Gastroesophageal sphincter (tissue), 4 donors: ENCODE data around the gene MTNR1A. TPM values are rescaled to one million over a fixed set of nuclear protein-coding genes. Genes with fewer than 3 reads are reported as not detected.
A peak's percentile ranks its signal among the peaks of the same experiment; 100 is the strongest.

Experiments used
- ATAC-seq: fragments of 150-250 bp; one replicate; pipeline ENCODE4 v1.9.1; 2016; ENCODE audit warnings: mild to moderate bottlenecking, moderate library complexity
- H3K27ac ChIP-seq, 4 donors: fragments of 200-600 bp; sonication (generic) in 3 of 4; 1 replicate in 3 of 4; 2 replicates in 1 of 4; pipeline ENCODE4 v1.5.1; 2016 to 2019
- H3K27me3 ChIP-seq: fragments of 200-600 bp; sonication (generic); one replicate; pipeline ENCODE4 v1.5.1; 2019
- H3K36me3 ChIP-seq, 2 donors: fragments of 200-600 bp; sonication (generic); one replicate each; pipeline ENCODE4 v1.5.1; 2019; ENCODE audit warnings: control low read depth in 1 of 2
- H3K4me1 ChIP-seq, 3 donors: fragments of 200-600 bp; sonication (generic); 1 replicate in 2 of 3; 2 replicates in 1 of 3; pipeline ENCODE4 v1.5.1; 2016 to 2019; ENCODE audit warnings: control low read depth in 2 of 3
- H3K4me3 ChIP-seq, 2 donors: fragments of 200-600 bp; sonication (generic); one replicate each; pipeline ENCODE4 v1.5.1; 2019; ENCODE audit warnings: mild to moderate bottlenecking in 1 of 2, moderate library complexity in 1 of 2
- H3K9me3 ChIP-seq, 3 donors: fragments of 200-600 bp; sonication (generic); one replicate each; pipeline ENCODE4 v1.5.1; 2017 to 2019; ENCODE audit warnings: control low read depth in 2 of 3
- CTCF ChIP-seq, 4 experiments: fragments of 200-600 bp in 2 of 4; fragments of 450-650 bp in 2 of 4; sonication (generic) in 1 of 4; IDR thresholded peaks; one replicate each; pipeline ENCODE4 v1.5.1; 2017 to 2019; ENCODE audit warnings: antibody characterized with exemption in 4 of 4, mild to moderate bottlenecking in 2 of 4, moderate library complexity in 2 of 4
- EP300 ChIP-seq: sonication (generic); formaldehyde crosslinking; IDR thresholded peaks from one replicate; pipeline ENCODE4 v1.6.1; 2017; ENCODE audit warnings: antibody characterized with exemption, mild to moderate bottlenecking
- POLR2A ChIP-seq, 2 donors: fragments of 450-650 bp; IDR thresholded peaks; one replicate each; pipeline ENCODE4 v1.6.1; 2017; ENCODE audit warnings: antibody characterized with exemption in 2 of 2, mild to moderate bottlenecking in 2 of 2, moderate library complexity in 1 of 2
- POLR2AphosphoS5 ChIP-seq: sonication (generic); formaldehyde crosslinking; IDR thresholded peaks from one replicate; pipeline ENCODE4 v1.6.1; 2017; ENCODE audit warnings: antibody characterized with exemption
- WGBS, 2 donors: methylation state at CpG; one replicate each; pipeline ENCODE4 v1.1.5; 2018; ENCODE audit warnings: low coverage in 1 of 2; 5-methylcytosine and 5-hydroxymethylcytosine counted together
- total RNA-seq, 4 donors: library from RNA; depleted of rRNA; stranded (reverse); fragments of >200 nt; gene quantifications; one replicate each; pipeline ENCODE4 v1.1.0, GENCODE V29; 2016

The MTNR1A gene
- total RNA-seq, 4 donors from 2014 or later = not detected

DNA sequence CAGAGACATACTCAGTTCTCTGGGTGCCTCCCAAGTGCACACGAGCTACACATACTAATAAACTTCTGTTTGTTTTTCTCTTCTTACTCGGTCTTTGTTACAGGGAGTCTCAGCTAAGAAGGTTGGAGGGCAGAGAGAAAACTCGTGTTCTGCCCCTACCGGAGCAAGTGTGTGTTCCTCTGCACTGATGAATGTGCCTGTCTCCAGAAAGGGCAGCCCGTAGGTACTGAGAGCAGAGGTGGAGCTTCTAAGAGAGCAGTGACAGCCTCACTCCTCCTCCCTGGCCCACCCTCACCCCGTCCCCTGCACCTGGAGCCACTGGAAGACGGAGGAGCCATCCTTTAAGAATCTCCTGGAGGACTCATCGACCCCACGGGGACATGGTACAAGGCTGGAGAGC lies 67.6 kb downstream of the MTNR1A start:
- peaks cover 0 to 4% (median 0%) of the 10 kb centered on the region in 3 donors for H3K9me3 ChIP-seq
- ATAC-seq = no peak
- H3K36me3 ChIP-seq = no peaks in the 10 kb centered on the region
- peaks cover 0 to 8% (median 0%) of the 10 kb centered on the region in 3 donors for H3K4me1 ChIP-seq
- TF ChIP-seq CTCF (IDR thresholded peaks at IDR 0.05) (no peak), POLR2AphosphoS5 (no peak)
- no peak overlapping the region for H3K27ac ChIP-seq
- no peak overlapping the region for H3K4me3 ChIP-seq
- WGBS, 2 donors = 49 to 51% methylated on average over 5 of the region's 9 CpGs
- H3K27me3 ChIP-seq = peaks cover 23% of the 10 kb centered on the region

GRCh38 chr4:186486172-186486571 lies 69.2 kb downstream of the MTNR1A start:
- Histone ChIP-seq H3K4me1 (peaks cover 0 to 8% (median 0%) of the 10 kb centered on the region in 3 donors), H3K4me3 (peak overlapping the region in 1 of 2 donors; percentile 40), H3K27ac (no peak overlapping the region), H3K9me3 (no peaks in the 10 kb centered on the region), H3K27me3 (peaks cover 25% of the 10 kb centered on the region), H3K36me3 (no peaks in the 10 kb centered on the region)
- ATAC-seq = no peak
- TF ChIP-seq EP300 (no peak), POLR2A (IDR thresholded peaks at IDR 0.05) (no peak), POLR2AphosphoS5 (no peak), CTCF (IDR thresholded peaks at IDR 0.05) (no peak)
- 35 to 45% methylated on average over 8 to 10 of the region's 11 CpGs for WGBS, 2 donors

DNA sequence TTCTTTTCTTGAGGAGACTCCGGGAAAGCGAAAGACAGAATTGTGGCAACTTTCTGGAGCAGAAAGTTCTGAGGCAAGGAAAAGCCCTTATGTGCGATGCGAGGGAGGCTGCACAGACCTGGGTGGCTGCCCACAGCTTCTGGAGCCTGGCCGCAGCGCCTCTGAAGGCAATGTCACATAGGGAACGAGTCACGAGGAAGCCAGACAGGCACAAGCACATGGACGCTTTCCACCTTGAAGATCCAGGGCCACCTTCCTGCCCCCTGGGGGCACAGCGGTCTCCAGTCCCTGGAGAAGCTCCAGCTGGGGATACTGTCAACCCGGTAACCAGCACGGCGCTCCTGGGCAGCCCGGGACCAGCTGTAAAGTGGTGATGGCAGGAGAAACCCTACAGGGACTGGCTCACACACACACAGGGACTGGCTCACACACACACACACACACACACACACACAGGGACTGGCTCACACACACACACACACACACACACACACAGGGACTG lies 69.8 kb downstream of the MTNR1A start:
- Histone ChIP-seq H3K27ac (no peak overlapping the region), H3K27me3 (peaks cover 25% of the 10 kb centered on the region), H3K36me3 (no peaks in the 10 kb centered on the region), H3K4me3 (peak overlapping the region in 1 of 2 donors; percentile 40), H3K9me3 (no peaks in the 10 kb centered on the region), H3K4me1 (peaks cover 0 to 8% (median 0%) of the 10 kb centered on the region in 3 donors)
- WGBS, 2 donors = 28% methylated on average over 8 of the region's 14 CpGs; no CpG with 5 or more reads in 1 of the 2 donors
- TF ChIP-seq CTCF (IDR thresholded peaks at IDR 0.05) (no peak), EP300 (no peak), POLR2AphosphoS5 (no peak), POLR2A (IDR thresholded peaks at IDR 0.05) (no peak)
- ATAC-seq = no peak

DNA sequence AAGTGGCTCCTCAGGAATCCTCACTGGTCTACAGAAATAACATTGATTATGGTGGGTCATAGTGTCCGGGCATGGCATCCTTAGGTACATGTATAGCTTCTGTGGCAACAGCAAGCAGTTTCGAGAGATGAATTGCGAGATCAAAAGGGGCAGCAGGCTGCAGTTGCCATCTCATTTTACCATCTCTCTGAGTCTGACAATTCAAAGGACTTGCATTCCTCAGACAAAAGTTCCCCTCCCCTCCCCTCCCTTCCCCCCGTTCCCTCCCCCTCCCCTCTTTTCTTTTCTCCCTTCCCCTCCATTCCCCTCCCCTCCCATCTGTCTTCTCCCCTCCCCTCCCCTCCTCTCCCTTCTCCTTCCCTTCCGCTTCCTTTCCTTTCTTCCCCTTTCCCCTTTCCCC lies 70.2 kb downstream of the MTNR1A start:
- no peaks in the 10 kb centered on the region for H3K9me3 ChIP-seq
- peak overlapping the region in 1 of 2 donors; percentile 40 for H3K4me3 ChIP-seq
- H3K36me3 ChIP-seq = no peaks in the 10 kb centered on the region
- peaks cover 0 to 8% (median 0%) of the 10 kb centered on the region in 3 donors for H3K4me1 ChIP-seq
- H3K27ac ChIP-seq = no peak overlapping the region
- peaks cover 25% of the 10 kb centered on the region for H3K27me3 ChIP-seq
- no peak for ATAC-seq
- no peak for TF ChIP-seq CTCF (IDR thresholded peaks at IDR 0.05)
- no peak for TF ChIP-seq POLR2A (IDR thresholded peaks at IDR 0.05)
- no peak for TF ChIP-seq POLR2AphosphoS5
- TF ChIP-seq EP300 = no peak
- WGBS, 2 donors = 40 to 53% methylated on average over 3 to 5 of the region's 5 CpGs

DNA sequence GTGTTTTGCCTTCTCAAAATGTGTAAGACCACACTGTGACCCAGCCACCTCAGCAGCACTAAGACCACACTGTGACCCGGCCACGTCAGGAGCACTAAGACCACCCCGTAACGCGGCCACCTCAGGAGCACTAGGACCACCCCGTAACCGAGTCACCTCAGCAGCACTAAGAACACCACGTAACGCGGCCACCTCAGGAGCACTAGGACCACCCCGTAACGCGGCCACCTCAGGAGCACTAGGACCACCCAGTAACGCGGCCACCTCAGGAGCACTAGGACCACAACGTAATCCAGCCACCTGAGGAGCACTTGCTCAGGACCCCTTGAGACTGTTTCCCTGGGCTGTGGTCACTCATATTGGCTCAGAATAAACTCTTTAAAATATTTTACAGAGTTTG lies 71.7 kb downstream of the MTNR1A start:
- peaks cover 25% of the 10 kb centered on the region for H3K27me3 ChIP-seq
- H3K9me3 ChIP-seq = no peaks in the 10 kb centered on the region
- H3K4me1 ChIP-seq = peaks cover 0 to 8% (median 0%) of the 10 kb centered on the region in 3 donors
- no peak overlapping the region for H3K27ac ChIP-seq
- no peak for TF ChIP-seq CTCF (IDR thresholded peaks at IDR 0.05)
- TF ChIP-seq POLR2A (IDR thresholded peaks at IDR 0.05) = no peak
- no peak for TF ChIP-seq EP300
- TF ChIP-seq POLR2AphosphoS5 = no peak
- WGBS, 2 donors = 97% methylated on average over 9 of the region's 16 CpGs; no CpG with 5 or more reads in 1 of the 2 donors
- no peak for ATAC-seq
- no peaks in the 10 kb centered on the region for H3K36me3 ChIP-seq
- H3K4me3 ChIP-seq = no peak overlapping the region
